Putamen (tissue), 1 donor: ENCODE results near the gene BICDL2.
"Not testable (repeated sequence)": the region's sequence is repeated elsewhere in the genome, so short reads cannot be mapped to it uniquely, and the experiment has no call there.

ENCODE experiments used
- DNase-seq: peaks from one replicate; pipeline ENCODE4 v3.0.0-alpha.2; 2016; ENCODE audit warnings: low spot score

Gene BICDL2

DNA sequence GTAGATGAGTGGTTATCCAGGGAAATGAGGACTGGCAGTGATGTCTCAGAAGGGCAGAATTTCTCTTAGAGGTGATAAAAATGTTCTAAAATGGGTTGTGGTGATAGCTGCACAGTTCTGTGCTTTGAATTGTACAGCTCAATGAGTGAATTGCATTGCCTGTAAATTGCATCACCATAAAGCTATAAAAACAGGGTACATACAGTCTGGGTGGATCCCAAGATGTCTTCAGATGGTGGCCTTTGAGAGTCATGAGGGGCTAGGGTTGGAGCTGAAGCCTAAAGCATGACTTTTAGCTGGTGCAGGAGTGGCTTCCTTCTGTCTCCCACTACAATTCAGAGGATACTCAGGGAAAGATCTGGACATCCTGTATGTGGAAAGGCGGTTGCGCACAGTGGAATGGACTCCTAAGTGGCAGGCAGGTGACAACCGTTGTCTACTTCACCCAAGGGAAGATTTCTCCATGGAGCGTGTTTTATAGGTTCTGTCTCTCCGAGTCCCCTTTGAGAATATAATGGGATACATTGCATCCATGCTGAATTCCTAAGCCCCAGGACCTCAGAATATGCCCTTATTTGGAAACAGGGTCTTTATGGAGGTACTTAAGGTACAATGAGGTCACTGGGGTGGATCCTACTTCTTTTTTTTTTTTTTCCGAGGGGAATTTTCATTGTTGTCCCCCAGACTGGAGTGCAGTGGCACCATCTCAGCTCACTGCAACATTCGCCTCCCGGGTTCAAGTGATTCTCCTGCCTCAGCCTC is 27.1 kb upstream of the BICDL2 start:
- DNase-seq, result no peak

- no peak for DNase-seq
Observed at GRCh38 chr16:3062553-3062952, 25.8 kb upstream of the BICDL2 start.

DNA sequence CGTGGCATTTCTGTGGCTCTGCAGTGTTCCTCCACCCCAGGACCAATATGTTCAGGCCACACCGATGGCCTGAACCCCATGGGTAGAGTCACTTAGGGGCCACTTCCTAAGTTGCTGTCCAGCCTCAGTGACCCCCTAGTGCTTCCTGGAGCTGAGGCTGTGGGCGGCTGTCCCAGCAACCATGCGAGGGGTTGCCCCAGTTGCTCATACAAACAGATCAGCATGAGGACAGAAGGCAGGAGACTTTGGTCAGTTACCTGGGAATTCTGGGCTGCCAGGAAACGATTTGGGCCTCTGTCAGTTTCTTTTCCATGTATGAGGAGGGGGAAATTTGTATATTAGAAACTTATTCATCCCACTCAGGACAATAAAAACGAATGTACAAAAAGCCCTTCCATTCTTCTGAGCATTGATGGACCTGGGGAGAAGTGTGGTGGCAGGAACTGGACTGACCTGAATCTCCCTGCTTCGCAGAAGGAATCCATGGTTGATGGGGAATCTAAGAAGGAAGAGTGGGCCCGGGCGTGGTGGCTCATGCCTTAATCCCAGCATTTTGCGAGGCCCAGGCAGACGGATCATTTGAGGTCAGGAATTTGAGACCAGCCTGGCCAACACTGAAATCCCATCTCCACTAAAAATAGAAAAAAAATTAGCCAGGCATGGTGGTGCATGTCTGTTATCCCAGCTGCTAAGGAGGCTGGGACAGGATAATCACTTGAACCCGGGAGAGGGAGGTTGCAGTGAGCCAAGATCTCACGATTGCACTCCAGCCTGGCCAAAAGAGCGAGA is 23.8 kb upstream of the BICDL2 start:
- DNase-seq, result no peak

DNA sequence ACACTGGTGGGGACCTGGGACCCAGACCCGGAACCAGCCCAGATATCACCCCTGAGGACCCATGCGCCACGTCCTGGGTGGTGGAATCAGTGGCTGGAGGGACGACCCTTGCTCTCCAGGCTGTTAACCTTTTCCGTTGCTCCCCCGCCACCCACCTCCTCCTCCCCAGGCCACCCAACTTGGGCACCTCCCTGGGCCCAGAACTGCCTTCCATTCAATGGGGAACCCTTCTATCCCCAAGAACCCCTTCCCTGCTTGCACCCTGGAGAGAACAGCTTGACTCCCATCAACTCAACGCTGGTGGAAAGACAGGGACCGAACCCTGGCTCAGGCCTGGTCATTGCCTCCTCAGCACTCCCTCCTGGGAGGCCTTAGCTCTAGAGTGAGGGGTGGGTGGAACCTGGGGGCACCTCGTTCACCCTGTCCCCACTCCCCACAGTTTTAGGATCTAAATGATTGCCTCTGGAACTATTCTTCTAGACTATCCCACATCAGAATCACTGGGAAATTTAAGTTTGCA is 23.0 kb upstream of the BICDL2 start:
- no peak for DNase-seq

- DNase-seq, result peak; percentile 76
Observed at GRCh38 chr16:3059041-3059722, 22.4 kb upstream of the BICDL2 start.

DNA sequence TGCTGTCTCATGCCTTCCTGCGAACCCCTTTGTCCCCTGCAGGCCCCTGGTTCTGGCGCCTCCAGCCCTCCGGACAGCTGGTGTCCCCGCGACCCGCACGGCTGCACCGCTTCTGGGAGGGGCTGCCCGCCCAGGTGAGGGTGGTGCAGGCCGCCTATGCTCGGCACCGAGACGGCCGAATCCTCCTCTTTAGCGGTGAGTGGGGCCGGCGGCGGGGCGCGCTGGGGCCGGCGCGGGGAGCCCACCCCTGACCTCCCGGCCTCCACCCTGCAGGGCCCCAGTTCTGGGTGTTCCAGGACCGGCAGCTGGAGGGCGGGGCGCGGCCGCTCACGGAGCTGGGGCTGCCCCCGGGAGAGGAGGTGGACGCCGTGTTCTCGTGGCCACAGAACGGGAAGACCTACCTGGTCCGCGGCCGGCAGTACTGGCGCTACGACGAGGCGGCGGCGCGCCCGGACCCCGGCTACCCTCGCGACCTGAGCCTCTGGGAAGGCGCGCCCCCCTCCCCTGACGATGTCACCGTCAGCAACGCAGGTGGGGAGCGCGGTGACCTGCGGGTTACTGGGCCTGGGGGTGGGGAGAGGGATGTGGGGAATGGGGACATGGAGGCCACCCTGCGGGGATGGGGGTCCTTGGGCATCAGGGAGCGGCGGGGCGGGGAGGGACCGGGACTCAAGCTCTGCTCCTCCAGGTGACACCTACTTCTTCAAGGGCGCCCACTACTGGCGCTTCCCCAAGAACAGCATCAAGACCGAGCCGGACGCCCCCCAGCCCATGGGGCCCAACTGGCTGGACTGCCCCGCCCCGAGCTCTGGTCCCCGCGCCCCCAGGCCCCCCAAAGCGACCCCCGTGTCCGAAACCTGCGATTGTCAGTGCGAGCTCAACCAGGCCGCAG is 21.6 kb upstream of the BICDL2 start:
- peak; percentile 32 for DNase-seq

GRCh38 chr16:3057181-3058138 is 20.7 kb upstream of the BICDL2 start:
- DNase-seq, result no peak

- DNase-seq, result no peak
Observed at GRCh38 chr16:3056336-3057180, 19.8 kb upstream of the BICDL2 start.

DNA sequence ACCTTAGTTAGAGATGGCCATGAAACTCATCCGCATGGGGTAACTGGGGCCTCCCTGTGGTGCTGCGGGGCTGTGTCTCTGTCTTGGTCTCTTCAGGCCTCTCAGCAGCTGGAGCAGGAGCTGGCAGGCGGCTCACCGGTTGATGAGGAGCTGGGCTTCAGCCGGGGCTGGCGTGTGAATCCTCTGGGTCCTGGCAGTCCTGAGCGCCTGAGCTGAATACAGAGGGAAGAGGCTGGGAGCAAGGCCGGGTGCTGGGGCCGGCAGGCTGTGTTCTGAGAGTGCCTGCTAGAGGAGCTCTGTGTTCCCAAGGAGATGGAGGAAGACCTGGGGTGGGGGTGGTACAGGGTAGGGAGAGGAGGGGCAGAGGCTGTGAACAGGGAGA is 19.0 kb upstream of the BICDL2 start:
- DNase-seq, result not testable (repeated sequence)

- no peak for DNase-seq
Observed at GRCh38 chr16:3054965-3055733, 18.4 kb upstream of the BICDL2 start.

GRCh38 chr16:3053330-3053710 is 16.6 kb upstream of the BICDL2 start:
- DNase-seq, result not testable (repeated sequence)

- not testable (repeated sequence) for DNase-seq
Observed at GRCh38 chr16:3052571-3053329, 16.0 kb upstream of the BICDL2 start.

DNA sequence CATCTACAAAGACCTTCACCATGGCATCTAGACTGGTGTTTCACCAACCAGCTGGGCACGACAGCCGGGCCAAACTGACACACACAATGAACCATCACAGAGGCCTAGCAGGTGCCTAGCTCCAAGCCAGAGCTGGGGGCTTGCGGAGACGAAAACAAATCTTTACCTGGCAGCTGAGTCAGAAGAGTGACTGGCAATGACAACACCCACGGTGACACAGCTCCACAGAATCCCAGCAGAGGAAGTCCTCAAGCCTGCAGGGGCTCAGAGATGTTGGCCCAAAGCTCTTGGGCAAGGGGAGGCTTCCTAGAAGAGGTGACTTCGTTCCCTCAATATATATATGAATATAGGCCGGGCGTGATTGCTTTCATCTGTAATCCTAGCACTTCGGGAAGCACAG is 14.8 kb upstream of the BICDL2 start:
- no peak for DNase-seq

- no peak for DNase-seq
Observed at GRCh38 chr16:3051009-3051408, 14.3 kb upstream of the BICDL2 start.

GRCh38 chr16:3050487-3050886 is 13.7 kb upstream of the BICDL2 start:
- DNase-seq, result no peak

DNA sequence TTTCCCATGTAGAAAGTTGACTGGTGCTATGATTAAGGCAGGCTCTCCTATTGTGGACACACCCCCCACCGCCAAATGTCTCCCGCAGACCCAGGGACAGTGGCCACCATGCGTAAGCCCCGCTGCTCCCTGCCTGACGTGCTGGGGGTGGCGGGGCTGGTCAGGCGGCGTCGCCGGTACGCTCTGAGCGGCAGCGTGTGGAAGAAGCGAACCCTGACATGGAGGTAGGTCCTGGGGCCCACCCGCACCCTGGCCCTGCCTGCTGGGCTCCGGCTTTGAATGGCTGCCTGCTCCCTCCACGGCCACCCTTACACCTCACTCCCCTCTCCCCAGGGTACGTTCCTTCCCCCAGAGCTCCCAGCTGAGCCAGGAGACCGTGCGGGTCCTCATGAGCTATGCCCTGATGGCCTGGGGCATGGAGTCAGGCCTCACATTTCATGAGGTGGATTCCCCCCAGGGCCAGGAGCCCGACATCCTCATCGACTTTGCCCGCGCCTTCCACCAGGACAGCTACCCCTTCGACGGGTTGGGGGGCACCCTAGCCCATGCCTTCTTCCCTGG is 13.3 kb upstream of the BICDL2 start:
- no peak for DNase-seq

GRCh38 chr16:3047387-3047720 is 10.6 kb upstream of the BICDL2 start:
- DNase-seq, result no peak
